Spleen (tissue), 11 donors: ENCODE results near the gene GOLGA6A. TPM values are rescaled to one million over a fixed set of nuclear protein-coding genes. Genes with fewer than 3 reads are reported as not detected.

Source experiments
- DNase-seq: peaks from one replicate; pipeline ENCODE4 v3.0.0-alpha.2; 2020
- H3K27ac ChIP-seq, 8 donors: fragments of 200-600 bp; sonication (generic) in 7 of 8; 1 replicate in 4 of 8; 2 replicates in 4 of 8; pipeline versions ENCODE4 v1.5.0 to v1.8.0; 2016 to 2021; ENCODE audit warnings: inconsistent platforms in 4 of 8, mild to moderate bottlenecking in 4 of 8, moderate library complexity in 1 of 8
- H3K27me3 ChIP-seq, 7 donors: fragments of 200-600 bp; sonication (generic) in 6 of 7; replicated peaks in 1 of 7; 1 replicate in 4 of 7; 2 replicates in 3 of 7; pipeline versions ENCODE4 v1.5.0 to v1.8.0; 2016 to 2021; ENCODE audit warnings: inconsistent platforms in 3 of 7, mild to moderate bottlenecking in 1 of 7
- H3K36me3 ChIP-seq, 6 donors: fragments of 200-600 bp; sonication (generic) in 5 of 6; 1 replicate in 4 of 6; 2 replicates in 2 of 6; pipeline versions ENCODE4 v1.5.0 to v1.8.0; 2016 to 2021; ENCODE audit warnings: inconsistent platforms in 2 of 6
- H3K4me1 ChIP-seq, 6 donors: fragments of 200-600 bp; sonication (generic) in 5 of 6; 1 replicate in 3 of 6; 2 replicates in 3 of 6; pipeline versions ENCODE4 v1.5.0 to v1.8.0; 2016 to 2021; ENCODE audit warnings: inconsistent platforms in 3 of 6
- H3K4me3 ChIP-seq, 8 donors: fragments of 200-600 bp; sonication (generic) in 7 of 8; 1 replicate in 4 of 8; 2 replicates in 4 of 8; pipeline versions ENCODE4 v1.5.0 to v1.8.0; 2016 to 2021; ENCODE audit warnings: inconsistent platforms in 4 of 8, mild to moderate bottlenecking in 4 of 8, moderate library complexity in 2 of 8
- H3K9me3 ChIP-seq, 8 donors: fragments of 200-600 bp; sonication (generic) in 7 of 8; 1 replicate in 4 of 8; 2 replicates in 4 of 8; pipeline versions ENCODE4 v1.5.0 to v1.8.0; 2016 to 2021; ENCODE audit warnings: inconsistent platforms in 4 of 8
- CTCF ChIP-seq, 11 experiments: fragments of 200-600 bp in 7 of 11; fragments of 450-650 bp in 4 of 11; sonication (generic) in 4 of 11; IDR thresholded peaks in 8 of 11; conservative IDR thresholded peaks in 3 of 11; 1 replicate in 7 of 11; 2 replicates in 4 of 11; pipeline versions ENCODE4 v1.4.0 to v1.8.0; 2016 to 2021; ENCODE audit warnings: antibody characterized with exemption in 11 of 11, inconsistent platforms in 4 of 11, mild to moderate bottlenecking in 1 of 11
- POLR2A ChIP-seq, 3 donors: fragments of 450-650 bp; IDR thresholded peaks; one replicate each; pipeline ENCODE4 v1.5.1; 2017; ENCODE audit warnings: antibody characterized with exemption in 3 of 3, mild to moderate bottlenecking in 1 of 3
- POLR2AphosphoS5 ChIP-seq, 3 donors: sonication (generic); formaldehyde crosslinking; IDR thresholded peaks; one replicate each; pipeline ENCODE4 v1.5.1; 2017; ENCODE audit warnings: antibody characterized with exemption in 3 of 3
- WGBS, 5 donors: extraction: QIAGEN DNeasy Blood & Tissue Kit in 3 of 5; methylation state at CpG; one replicate each; pipeline versions ENCODE4 v1.1.5 to v1.1.7; 2013 to 2018; 5-methylcytosine and 5-hydroxymethylcytosine counted together
- intact Hi-C: fragments of 100-400 bp; cut with DNase I; formaldehyde crosslinking; loops from one replicate; pipeline ENCODE4 v1.15.0; 2023; ENCODE audit warnings: low total_unique reads
- polyA plus RNA-seq, 3 donors: library from polyadenylated mRNA; stranded (reverse); fragments of 200-250 nt; gene quantifications; one replicate each; pipeline ENCODE4 v1.2.1, GENCODE V29; 2013
- total RNA-seq, 7 donors: library from RNA; depleted of rRNA in 3 of 7; stranded (reverse); fragments of >200 nt in 3 of 7; fragmentation: NEBNext Ultra II Directional in 4 of 7; extraction: Animal tissue kit (Norgen Biotek cat#: 25700) in 4 of 7; gene quantifications; one replicate each; pipeline versions ENCODE4 v1.1.0 to v1.2.1, GENCODE V29; 2016 to 2021
- donor health status: healthy with polysubstance abuse.
- donor health status: DM: no; HTN: no; CAD: no; lungs with moderate emphysema.
- donor health status: DM: no; HTN: no; CAD: no.
- donor health status: Bipolar disorder and iron deficiency.
- donor health status: healthy.
- donor health status: DM: no; HTN: no; CAD: no.
- donor health status: DM: yes; HTN: yes; CAD: no.

Gene GOLGA6A
- total and polyA plus RNA-seq, 10 donors = 0.03 to 0.61 (median 0.35) TPM; not detected in 7

- H3K9me3 ChIP-seq = no peaks in the 10 kb centered on the region
- TF ChIP-seq POLR2A (IDR thresholded peaks at IDR 0.05) = no peak
- peaks cover 5 to 58% (median 31%) of the 10 kb centered on the region in 6 donors for H3K4me1 ChIP-seq
- no peaks in the 10 kb centered on the region for H3K27me3 ChIP-seq
- no peak overlapping the region for H3K4me3 ChIP-seq
- H3K36me3 ChIP-seq = peaks cover 0 to 55% (median 14%) of the 10 kb centered on the region in 6 donors
- intact Hi-C loops = no loop called here
- no peak overlapping the region for H3K27ac ChIP-seq
- DNase-seq = no peak
Observed at GRCh38 chr15:74045184-74045583, 37.2 kb downstream of the GOLGA6A start.

GRCh38 chr15:74044267-74045110 lies 37.9 kb downstream of the GOLGA6A start:
- Histone ChIP-seq H3K9me3 (no peaks in the 10 kb centered on the region), H3K27me3 (no peaks in the 10 kb centered on the region), H3K4me3 (no peak overlapping the region), H3K27ac (peak overlapping the region in 5 of 8 donors; percentile 35 to 52 (median 49)), H3K4me1 (peaks cover 5 to 65% (median 36%) of the 10 kb centered on the region in 6 donors), H3K36me3 (peaks cover 0 to 61% (median 14%) of the 10 kb centered on the region in 6 donors)
- WGBS, 5 donors = 74 to 85% (median 85%) methylated on average over 20 to 31 of the region's 31 CpGs
- intact Hi-C loops = no loop called here
- DNase-seq = no peak
- no peak for TF ChIP-seq POLR2A (IDR thresholded peaks at IDR 0.05)
- TF ChIP-seq CTCF (IDR thresholded peaks at IDR 0.05 in 8 of 11, conservative IDR thresholded peaks at IDR 0.05 in 3 of 11) = no peak
- peak in 2 of 3 donors; percentile 27 to 61 for TF ChIP-seq POLR2AphosphoS5 (IDR thresholded peaks at IDR 0.05)

- H3K9me3 ChIP-seq = no peaks in the 10 kb centered on the region
- DNase-seq = no peak
- no peak for TF ChIP-seq POLR2A (IDR thresholded peaks at IDR 0.05)
- no peak for TF ChIP-seq CTCF (IDR thresholded peaks at IDR 0.05 in 8 of 11, conservative IDR thresholded peaks at IDR 0.05 in 3 of 11)
- TF ChIP-seq POLR2AphosphoS5 (IDR thresholded peaks at IDR 0.05) = no peak
- no peak overlapping the region for H3K4me3 ChIP-seq
- WGBS, 5 donors = 73 to 88% (median 78%) methylated on average over 7 of the region's 7 CpGs
- peaks cover 0 to 70% (median 14%) of the 10 kb centered on the region in 6 donors for H3K36me3 ChIP-seq
- peaks cover 6 to 71% (median 35%) of the 10 kb centered on the region in 6 donors for H3K4me1 ChIP-seq
- intact Hi-C loops = no loop called here
- peak overlapping the region in 6 of 8 donors; percentile 13 to 52 (median 48) for H3K27ac ChIP-seq
- no peaks in the 10 kb centered on the region for H3K27me3 ChIP-seq
Observed at GRCh38 chr15:74043425-74044266, 38.7 kb downstream of the GOLGA6A start.

GRCh38 chr15:74042603-74043424 lies 39.5 kb downstream of the GOLGA6A start:
- Histone ChIP-seq H3K4me3 (no peak overlapping the region), H3K36me3 (peaks cover 0 to 78% (median 16%) of the 10 kb centered on the region in 6 donors), H3K27me3 (no peaks in the 10 kb centered on the region), H3K4me1 (peaks cover 0 to 65% (median 27%) of the 10 kb centered on the region in 6 donors), H3K9me3 (no peaks in the 10 kb centered on the region), H3K27ac (peak overlapping the region in 2 of 8 donors; percentile 49 to 52)
- 92 to 96% (median 94%) methylated on average over 10 to 11 of the region's 11 CpGs for WGBS, 5 donors
- intact Hi-C loops = no loop called here
- DNase-seq = no peak
- TF ChIP-seq POLR2A (IDR thresholded peaks at IDR 0.05) = no peak
- no peak for TF ChIP-seq POLR2AphosphoS5 (IDR thresholded peaks at IDR 0.05)
